Measurements from ENCODE around the gene TMEM236.

DNA sequence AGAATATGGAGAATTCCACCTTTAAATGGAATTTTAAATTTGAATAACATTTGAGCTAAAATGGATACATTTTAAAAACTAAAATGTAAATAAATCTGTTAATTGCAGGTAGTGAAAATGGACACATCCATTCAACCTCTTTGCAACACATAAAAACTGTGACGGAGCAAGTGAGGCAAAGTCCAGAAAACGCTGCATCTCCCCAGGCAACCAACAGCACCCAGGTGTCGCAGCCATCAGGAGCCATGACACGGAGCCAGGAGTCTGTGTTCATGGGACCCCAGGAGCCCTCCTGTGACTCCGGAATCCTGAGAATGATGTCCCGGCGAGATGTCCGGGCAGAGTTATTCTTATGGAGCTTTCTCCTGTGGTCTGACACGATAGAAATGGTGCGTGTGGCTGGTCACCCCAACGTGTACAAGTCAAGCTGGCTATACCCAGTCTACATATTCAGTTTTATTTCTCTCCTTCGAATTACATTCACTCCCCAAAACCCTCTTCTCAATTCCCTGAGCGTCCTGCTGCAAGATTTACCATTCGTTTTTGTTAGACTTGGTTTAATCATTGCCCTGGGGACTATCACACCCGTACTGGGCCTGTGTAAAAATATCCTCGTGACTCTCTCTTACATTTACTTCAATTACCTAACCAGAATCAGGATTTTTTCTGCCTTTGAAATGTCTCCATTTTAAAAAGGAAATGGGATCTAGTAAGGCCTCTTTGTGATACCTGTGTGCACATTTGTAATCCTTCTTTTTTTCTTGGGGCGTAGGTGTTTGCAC lies 44.0 kb downstream of the TMEM236 start:
- no peak for TF ChIP-seq EGR1 (IDR thresholded peaks at IDR 0.05)
- TF ChIP-seq EP300 (IDR thresholded peaks at IDR 0.05; ENCODE audit: borderline replicate concordance): no peak
- no peak for TF ChIP-seq TAF1 (IDR thresholded peaks at IDR 0.05; ENCODE audit: low read depth)
- no peak for TF ChIP-seq RAD21 (IDR thresholded peaks at IDR 0.05; ENCODE audit: low read depth)
- TF ChIP-seq TEAD4 (IDR thresholded peaks at IDR 0.05): no peak
- TF ChIP-seq, protein P1, sequence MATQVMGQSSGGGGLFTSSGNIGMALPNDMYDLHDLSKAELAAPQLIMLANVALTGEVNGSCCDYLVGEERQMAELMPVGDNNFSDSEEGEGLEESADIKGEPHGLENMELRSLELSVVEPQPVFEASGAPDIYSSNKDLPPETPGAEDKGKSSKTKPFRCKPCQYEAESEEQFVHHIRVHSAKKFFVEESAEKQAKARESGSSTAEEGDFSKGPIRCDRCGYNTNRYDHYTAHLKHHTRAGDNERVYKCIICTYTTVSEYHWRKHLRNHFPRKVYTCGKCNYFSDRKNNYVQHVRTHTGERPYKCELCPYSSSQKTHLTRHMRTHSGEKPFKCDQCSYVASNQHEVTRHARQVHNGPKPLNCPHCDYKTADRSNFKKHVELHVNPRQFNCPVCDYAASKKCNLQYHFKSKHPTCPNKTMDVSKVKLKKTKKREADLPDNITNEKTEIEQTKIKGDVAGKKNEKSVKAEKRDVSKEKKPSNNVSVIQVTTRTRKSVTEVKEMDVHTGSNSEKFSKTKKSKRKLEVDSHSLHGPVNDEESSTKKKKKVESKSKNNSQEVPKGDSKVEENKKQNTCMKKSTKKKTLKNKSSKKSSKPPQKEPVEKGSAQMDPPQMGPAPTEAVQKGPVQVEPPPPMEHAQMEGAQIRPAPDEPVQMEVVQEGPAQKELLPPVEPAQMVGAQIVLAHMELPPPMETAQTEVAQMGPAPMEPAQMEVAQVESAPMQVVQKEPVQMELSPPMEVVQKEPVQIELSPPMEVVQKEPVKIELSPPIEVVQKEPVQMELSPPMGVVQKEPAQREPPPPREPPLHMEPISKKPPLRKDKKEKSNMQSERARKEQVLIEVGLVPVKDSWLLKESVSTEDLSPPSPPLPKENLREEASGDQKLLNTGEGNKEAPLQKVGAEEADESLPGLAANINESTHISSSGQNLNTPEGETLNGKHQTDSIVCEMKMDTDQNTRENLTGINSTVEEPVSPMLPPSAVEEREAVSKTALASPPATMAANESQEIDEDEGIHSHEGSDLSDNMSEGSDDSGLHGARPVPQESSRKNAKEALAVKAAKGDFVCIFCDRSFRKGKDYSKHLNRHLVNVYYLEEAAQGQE (IDR thresholded peaks at IDR 0.05; ENCODE audit: low read depth): no peak
- TF ChIP-seq, protein P2, sequence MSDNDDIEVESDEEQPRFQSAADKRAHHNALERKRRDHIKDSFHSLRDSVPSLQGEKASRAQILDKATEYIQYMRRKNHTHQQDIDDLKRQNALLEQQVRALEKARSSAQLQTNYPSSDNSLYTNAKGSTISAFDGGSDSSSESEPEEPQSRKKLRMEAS (IDR thresholded peaks at IDR 0.05): no peak
- TF ChIP-seq CEBPB (IDR thresholded peaks at IDR 0.05): no peak
- TF ChIP-seq CREB1 (IDR thresholded peaks at IDR 0.05; ENCODE audit: low read depth): no peak
- TF ChIP-seq YY1 (IDR thresholded peaks at IDR 0.05; ENCODE audit: low read depth): no peak
- TF ChIP-seq TCF12 (IDR thresholded peaks at IDR 0.05; ENCODE audit: low read depth): no peak
- TF ChIP-seq FOXM1 (IDR thresholded peaks at IDR 0.05; ENCODE audit: borderline replicate concordance, low read depth): no peak
- TF ChIP-seq ZBTB7A (IDR thresholded peaks at IDR 0.05; ENCODE audit: low read depth): no peak
- TF ChIP-seq NFIC (IDR thresholded peaks at IDR 0.05): no peak

Data from Ishikawa (cell line).